WTC11 (cell line): ENCODE data around the gene SWT1. TPM values are rescaled to one million over a fixed set of nuclear protein-coding genes. Genes with fewer than 3 reads are reported as not detected.

Experiments used
- ATAC-seq: fragments of 200-7000 bp; cut with Tn5 transposase; 2 replicates; pipeline ENCODE4 v1.10.0; 2021; ENCODE audit warnings: mild to moderate bottlenecking, moderate library complexity
- CTCF ChIA-PET: fragments of 300-600 bp; sonication (Branson Sonifier 250); formaldehyde crosslinking; loops from one replicate; lab custom pipeline; 2021; ENCODE audit warnings: antibody characterized with exemption; lab: Charles Lee
- POLR2A ChIA-PET: fragments of 350-600 bp; sonication (Branson Sonifier 250); formaldehyde crosslinking; loops from one replicate; lab custom pipeline; 2021; ENCODE audit warnings: antibody characterized with exemption; lab: Charles Lee
- DNase-seq: peaks from one replicate; pipeline ENCODE4 v3.0.0; 2021; ENCODE audit warnings: low spot score
- H3K27ac Mint-ChIP-seq: 2 replicates; pipeline ENCODE4 v1.8.0; 2021; ENCODE audit warnings: mixed read lengths
- H3K27me3 Mint-ChIP-seq: 2 replicates; pipeline ENCODE4 v1.8.0; 2021; ENCODE audit warnings: low read depth, mild to moderate bottlenecking, moderate library complexity, mixed read lengths
- H3K36me3 Mint-ChIP-seq: 2 replicates; pipeline ENCODE4 v1.8.0; 2021; ENCODE audit warnings: mixed read lengths
- H3K4me1 Mint-ChIP-seq: 2 replicates; pipeline ENCODE4 v1.8.0; 2022; ENCODE audit warnings: mixed read lengths
- H3K4me3 Mint-ChIP-seq: 2 replicates; pipeline ENCODE4 v1.8.0; 2021; ENCODE audit warnings: mild to moderate bottlenecking, moderate library complexity, mixed read lengths
- H3K9me3 Mint-ChIP-seq: 2 replicates; pipeline ENCODE4 v1.8.0; 2021; ENCODE audit warnings: mixed read lengths
- AFF4 ChIP-seq: sonication (generic); formaldehyde crosslinking; IDR thresholded peaks from 2 replicates; pipeline ENCODE4 v1.8.1; 2023; ENCODE audit warnings: mild to moderate bottlenecking, missing genetic modification reagents, borderline replicate concordance
- ATF2 ChIP-seq: sonication (generic); formaldehyde crosslinking; IDR thresholded peaks from 2 replicates; pipeline ENCODE4 v1.8.1; 2022; ENCODE audit warnings: low read depth, missing genetic modification reagents, borderline replicate concordance
- CREB1 ChIP-seq: sonication (generic); formaldehyde crosslinking; IDR thresholded peaks from 2 replicates; pipeline ENCODE4 v1.8.0; 2023; ENCODE audit warnings: mild to moderate bottlenecking, missing genetic modification reagents
- CREM ChIP-seq: sonication (generic); formaldehyde crosslinking; IDR thresholded peaks from 2 replicates; pipeline ENCODE4 v1.8.1; 2022; ENCODE audit warnings: mild to moderate bottlenecking, missing genetic modification reagents, moderate library complexity
- E2F5 ChIP-seq: sonication (generic); formaldehyde crosslinking; IDR thresholded peaks from 2 replicates; pipeline ENCODE4 v1.8.1; 2022; ENCODE audit warnings: mild to moderate bottlenecking, moderate library complexity, missing genetic modification reagents
- EMX1 ChIP-seq: fragments of 250-450 bp; sonication (Bioruptor Pico); IDR thresholded peaks from 2 replicates; pipeline ENCODE4 v1.8.0; 2021; ENCODE audit warnings: mild to moderate bottlenecking
- FOXJ3 ChIP-seq: sonication (generic); formaldehyde crosslinking; IDR thresholded peaks from 2 replicates; pipeline ENCODE4 v1.9.0; 2021; ENCODE audit warnings: missing genetic modification reagents, mild to moderate bottlenecking, borderline replicate concordance
- MLX ChIP-seq: sonication (generic); formaldehyde crosslinking; IDR thresholded peaks from 2 replicates; pipeline ENCODE4 v1.8.1; 2023; ENCODE audit warnings: mild to moderate bottlenecking, missing genetic modification reagents, moderate library complexity
- MXD4 ChIP-seq: fragments of 250-450 bp; sonication (Bioruptor Pico); IDR thresholded peaks from 2 replicates; pipeline ENCODE4 v1.8.0; 2021; ENCODE audit warnings: mild to moderate bottlenecking, moderate library complexity, borderline replicate concordance
- NR2C2 ChIP-seq: sonication (generic); formaldehyde crosslinking; IDR thresholded peaks from 2 replicates; pipeline ENCODE4 v1.8.0; 2022; ENCODE audit warnings: mild to moderate bottlenecking, missing genetic modification reagents
- PRRX2 ChIP-seq: fragments of 250-450 bp; sonication (Bioruptor Pico); IDR thresholded peaks from 2 replicates; pipeline ENCODE4 v1.8.0; 2021; ENCODE audit warnings: mild to moderate bottlenecking
- RORB ChIP-seq: fragments of 250-450 bp; sonication (Bioruptor Pico); IDR thresholded peaks from 2 replicates; pipeline ENCODE4 v1.9.0; 2021; ENCODE audit warnings: mild to moderate bottlenecking
- SOX15 ChIP-seq: fragments of 250-450 bp; sonication (Bioruptor Pico); IDR thresholded peaks from 2 replicates; pipeline ENCODE4 v1.9.0; 2021; ENCODE audit warnings: mild to moderate bottlenecking
- TEAD1 ChIP-seq: sonication (generic); formaldehyde crosslinking; IDR thresholded peaks from 2 replicates; pipeline ENCODE4 v1.8.0; 2022; ENCODE audit warnings: mild to moderate bottlenecking, missing genetic modification reagents
- TP53 ChIP-seq: sonication (generic); formaldehyde crosslinking; IDR thresholded peaks from 2 replicates; pipeline ENCODE4 v1.8.1; 2023; ENCODE audit warnings: mild to moderate bottlenecking, missing genetic modification reagents
- USF1 ChIP-seq: sonication (generic); formaldehyde crosslinking; IDR thresholded peaks from 2 replicates; pipeline ENCODE4 v1.8.0; 2022; ENCODE audit warnings: mild to moderate bottlenecking, missing genetic modification reagents
- ZBTB21 ChIP-seq: sonication (generic); formaldehyde crosslinking; IDR thresholded peaks from 2 replicates; pipeline ENCODE4 v1.8.1; 2023; ENCODE audit warnings: mild to moderate bottlenecking, missing genetic modification reagents, borderline replicate concordance
- ZNF121 ChIP-seq: sonication (generic); formaldehyde crosslinking; IDR thresholded peaks from 2 replicates; pipeline ENCODE4 v1.8.0; 2023; ENCODE audit warnings: missing genetic modification reagents
- ZNF232 ChIP-seq: sonication (generic); formaldehyde crosslinking; IDR thresholded peaks from 2 replicates; pipeline ENCODE4 v1.8.0; 2022; ENCODE audit warnings: mild to moderate bottlenecking, missing genetic modification reagents
- ZNF317 ChIP-seq: sonication (generic); formaldehyde crosslinking; IDR thresholded peaks from 2 replicates; pipeline ENCODE4 v1.8.1; 2023; ENCODE audit warnings: low read depth, mild to moderate bottlenecking, moderate library complexity, missing genetic modification reagents, borderline replicate concordance
- total RNA-seq: library from RNA; stranded (reverse); gene quantifications from 3 replicates; pipeline ENCODE4 v1.2.3, GENCODE V29; 2021
- TF ChIP-seq, protein P1 (sequence below): sonication (generic); formaldehyde crosslinking; IDR thresholded peaks from 2 replicates; pipeline ENCODE4 v1.8.0; 2022; ENCODE audit warnings: mild to moderate bottlenecking, missing genetic modification reagents
- TF ChIP-seq, protein P2 (sequence below): fragments of 200-600 bp; IDR thresholded peaks from 2 replicates; pipeline ENCODE4 v1.8.0; 2022; ENCODE audit warnings: antibody characterized with exemption
- TF ChIP-seq, protein P3 (sequence below): sonication (generic); formaldehyde crosslinking; IDR thresholded peaks from 2 replicates; pipeline ENCODE4 v1.8.0; 2022; ENCODE audit warnings: mild to moderate bottlenecking, missing genetic modification reagents
- TF ChIP-seq, protein P4 (sequence below): sonication (generic); formaldehyde crosslinking; IDR thresholded peaks from 2 replicates; pipeline ENCODE4 v1.8.0; 2022; ENCODE audit warnings: mild to moderate bottlenecking, missing genetic modification reagents

The SWT1 gene
- total RNA-seq, 1 experiment from 2014 or later = 5.8 TPM

DNA sequence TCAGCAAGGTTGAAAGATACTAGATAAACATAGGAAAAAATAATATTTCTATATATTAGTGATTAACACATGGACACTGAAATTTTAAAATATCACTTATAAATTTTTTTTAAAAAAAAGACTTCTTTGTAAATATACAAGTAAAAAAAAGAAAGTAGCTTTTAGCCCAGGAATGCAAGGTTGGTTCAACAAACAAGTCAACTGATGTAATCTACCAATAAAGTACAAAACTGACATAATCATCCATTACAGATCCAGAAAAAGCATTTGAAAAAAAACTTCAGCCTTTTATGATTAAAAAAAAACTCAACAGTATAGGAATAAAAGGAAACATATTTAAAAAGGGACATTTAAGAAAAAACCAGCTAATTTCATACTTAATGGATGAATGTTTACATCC lies 48.6 kb upstream of the SWT1 start:
- Mint-ChIP-seq H3K4me3 (no peak overlapping the region), H3K36me3 (peaks cover 17% of the 10 kb centered on the region), H3K4me1 (no peaks in the 10 kb centered on the region), H3K27ac (no peak overlapping the region), H3K27me3 (no peaks in the 10 kb centered on the region), H3K9me3 (peaks cover 15% of the 10 kb centered on the region)
- ChIA-PET POLR2A (no interaction called here), CTCF (interaction anchor here (0.7 kb wide), 2 partner anchors 62 to 445 kb away, joined by 3 read pairs; no protein-coding TSS in a partner anchor)
- TF ChIP-seq E2F5 (CRISPR knock-in tag) (no peak), RORB (CRISPR knock-in tag) (no peak), USF1 (CRISPR knock-in tag) (no peak), CREM (CRISPR knock-in tag) (no peak), ZNF232 (CRISPR knock-in tag) (no peak), NR2C2 (no peak), EMX1 (CRISPR knock-in tag) (no peak), TP53 (no peak), AFF4 (CRISPR knock-in tag) (no peak), ZNF317 (CRISPR knock-in tag) (no peak), PRRX2 (no peak), SOX15 (CRISPR knock-in tag) (no peak)
- TF ChIP-seq, protein P1, sequence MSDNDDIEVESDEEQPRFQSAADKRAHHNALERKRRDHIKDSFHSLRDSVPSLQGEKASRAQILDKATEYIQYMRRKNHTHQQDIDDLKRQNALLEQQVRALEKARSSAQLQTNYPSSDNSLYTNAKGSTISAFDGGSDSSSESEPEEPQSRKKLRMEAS = no peak
- TF ChIP-seq, protein P2, sequence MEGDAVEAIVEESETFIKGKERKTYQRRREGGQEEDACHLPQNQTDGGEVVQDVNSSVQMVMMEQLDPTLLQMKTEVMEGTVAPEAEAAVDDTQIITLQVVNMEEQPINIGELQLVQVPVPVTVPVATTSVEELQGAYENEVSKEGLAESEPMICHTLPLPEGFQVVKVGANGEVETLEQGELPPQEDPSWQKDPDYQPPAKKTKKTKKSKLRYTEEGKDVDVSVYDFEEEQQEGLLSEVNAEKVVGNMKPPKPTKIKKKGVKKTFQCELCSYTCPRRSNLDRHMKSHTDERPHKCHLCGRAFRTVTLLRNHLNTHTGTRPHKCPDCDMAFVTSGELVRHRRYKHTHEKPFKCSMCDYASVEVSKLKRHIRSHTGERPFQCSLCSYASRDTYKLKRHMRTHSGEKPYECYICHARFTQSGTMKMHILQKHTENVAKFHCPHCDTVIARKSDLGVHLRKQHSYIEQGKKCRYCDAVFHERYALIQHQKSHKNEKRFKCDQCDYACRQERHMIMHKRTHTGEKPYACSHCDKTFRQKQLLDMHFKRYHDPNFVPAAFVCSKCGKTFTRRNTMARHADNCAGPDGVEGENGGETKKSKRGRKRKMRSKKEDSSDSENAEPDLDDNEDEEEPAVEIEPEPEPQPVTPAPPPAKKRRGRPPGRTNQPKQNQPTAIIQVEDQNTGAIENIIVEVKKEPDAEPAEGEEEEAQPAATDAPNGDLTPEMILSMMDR = no peak
- DNase-seq = no peak
- no peak for ATAC-seq

- ChIA-PET POLR2A (no interaction called here), CTCF (no interaction called here)
- no peak overlapping the region for H3K27ac Mint-ChIP-seq
- no peaks in the 10 kb centered on the region for H3K4me1 Mint-ChIP-seq
- no peak overlapping the region for H3K4me3 Mint-ChIP-seq
- H3K9me3 Mint-ChIP-seq = peaks cover 15% of the 10 kb centered on the region
- no peaks in the 10 kb centered on the region for H3K27me3 Mint-ChIP-seq
- no peak for ATAC-seq
- peaks cover 12% of the 10 kb centered on the region for H3K36me3 Mint-ChIP-seq
- DNase-seq = no peak
- TF ChIP-seq, protein P3, sequence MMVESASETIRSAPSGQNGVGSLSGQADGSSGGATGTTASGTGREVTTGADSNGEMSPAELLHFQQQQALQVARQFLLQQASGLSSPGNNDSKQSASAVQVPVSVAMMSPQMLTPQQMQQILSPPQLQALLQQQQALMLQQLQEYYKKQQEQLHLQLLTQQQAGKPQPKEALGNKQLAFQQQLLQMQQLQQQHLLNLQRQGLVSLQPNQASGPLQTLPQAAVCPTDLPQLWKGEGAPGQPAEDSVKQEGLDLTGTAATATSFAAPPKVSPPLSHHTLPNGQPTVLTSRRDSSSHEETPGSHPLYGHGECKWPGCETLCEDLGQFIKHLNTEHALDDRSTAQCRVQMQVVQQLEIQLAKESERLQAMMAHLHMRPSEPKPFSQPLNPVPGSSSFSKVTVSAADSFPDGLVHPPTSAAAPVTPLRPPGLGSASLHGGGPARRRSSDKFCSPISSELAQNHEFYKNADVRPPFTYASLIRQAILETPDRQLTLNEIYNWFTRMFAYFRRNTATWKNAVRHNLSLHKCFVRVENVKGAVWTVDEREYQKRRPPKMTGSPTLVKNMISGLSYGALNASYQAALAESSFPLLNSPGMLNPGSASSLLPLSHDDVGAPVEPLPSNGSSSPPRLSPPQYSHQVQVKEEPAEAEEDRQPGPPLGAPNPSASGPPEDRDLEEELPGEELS = no peak
- no peak for TF ChIP-seq ZNF121 (CRISPR knock-in tag)
- TF ChIP-seq MLX (CRISPR knock-in tag) = no peak
- TF ChIP-seq MXD4 (CRISPR knock-in tag) = no peak
- no peak for TF ChIP-seq ATF2 (CRISPR knock-in tag)
- TF ChIP-seq CREB1 (CRISPR knock-in tag) = no peak
- no peak for TF ChIP-seq ZBTB21
- TF ChIP-seq NR2C2 = no peak
- no peak for TF ChIP-seq FOXJ3 (CRISPR knock-in tag)
- TF ChIP-seq TEAD1 (CRISPR knock-in tag) = no peak
- TF ChIP-seq, protein P4, sequence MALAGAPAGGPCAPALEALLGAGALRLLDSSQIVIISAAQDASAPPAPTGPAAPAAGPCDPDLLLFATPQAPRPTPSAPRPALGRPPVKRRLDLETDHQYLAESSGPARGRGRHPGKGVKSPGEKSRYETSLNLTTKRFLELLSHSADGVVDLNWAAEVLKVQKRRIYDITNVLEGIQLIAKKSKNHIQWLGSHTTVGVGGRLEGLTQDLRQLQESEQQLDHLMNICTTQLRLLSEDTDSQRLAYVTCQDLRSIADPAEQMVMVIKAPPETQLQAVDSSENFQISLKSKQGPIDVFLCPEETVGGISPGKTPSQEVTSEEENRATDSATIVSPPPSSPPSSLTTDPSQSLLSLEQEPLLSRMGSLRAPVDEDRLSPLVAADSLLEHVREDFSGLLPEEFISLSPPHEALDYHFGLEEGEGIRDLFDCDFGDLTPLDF (CRISPR knock-in tag) = no peak
- TF ChIP-seq SOX15 (CRISPR knock-in tag) = no peak
- TF ChIP-seq CREM (CRISPR knock-in tag) = no peak
Observed at GRCh38 chr1:185110145-185110544, 46.8 kb upstream of the SWT1 start.
